HPDE6-E6E7 (cell line): Measurements from ENCODE around the gene GTF2H1.

ENCODE experiments used
- DNase-seq: peaks from one replicate; pipeline ENCODE4 v3.0.0; 2011; ENCODE audit warnings: missing footprints; ENCODE audit errors: extremely low spot score

The GTF2H1 gene

DNA sequence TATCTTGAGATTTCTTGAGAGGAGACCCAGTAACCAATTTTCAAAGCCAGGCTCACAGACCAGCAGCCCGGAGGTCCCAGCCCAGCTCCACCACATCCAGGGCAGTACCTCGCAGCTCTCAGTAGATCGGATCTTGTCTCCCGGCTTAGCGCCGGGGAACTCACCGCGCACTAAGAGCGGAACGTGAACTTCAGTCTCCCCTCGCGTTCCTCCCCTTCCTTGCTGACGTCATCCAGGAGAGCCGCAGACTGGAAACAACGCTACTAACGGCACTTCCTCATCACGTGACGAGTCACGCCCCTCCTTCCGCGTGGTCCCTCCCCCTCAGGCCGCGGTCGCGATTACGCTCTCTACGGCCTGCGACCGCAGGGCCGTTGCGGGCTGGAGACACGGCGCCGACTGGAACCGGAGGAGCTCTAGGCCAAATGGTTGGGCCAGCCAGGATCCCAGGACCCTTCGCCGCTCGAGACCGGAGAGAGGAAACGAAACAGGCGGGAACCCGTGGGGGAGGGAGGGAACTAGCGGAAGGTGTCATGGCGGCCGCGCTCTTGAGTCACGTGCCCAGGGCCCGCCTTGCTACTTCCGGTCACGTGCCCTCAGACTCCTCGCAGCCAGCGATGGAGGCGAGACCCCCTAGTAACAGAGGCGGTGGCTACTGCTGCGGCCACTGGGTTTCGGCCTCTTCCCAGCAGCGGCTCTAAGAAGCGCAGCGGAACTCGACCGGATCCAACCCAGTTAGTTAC, at the start of gene GTF2H1, which contains the start of gene HPS5:
TSS of gene GTF2H1 (plus strand) at position 599 of the 743 bp plus-strand sequence. CDS start 10,508 bp downstream, outside the sequence.
TSS of gene HPS5 (minus strand) at position 172 of the 743 bp plus-strand sequence. CDS start 4,282 bp downstream, outside the sequence.
- peak; percentile 97 for DNase-seq

DNA sequence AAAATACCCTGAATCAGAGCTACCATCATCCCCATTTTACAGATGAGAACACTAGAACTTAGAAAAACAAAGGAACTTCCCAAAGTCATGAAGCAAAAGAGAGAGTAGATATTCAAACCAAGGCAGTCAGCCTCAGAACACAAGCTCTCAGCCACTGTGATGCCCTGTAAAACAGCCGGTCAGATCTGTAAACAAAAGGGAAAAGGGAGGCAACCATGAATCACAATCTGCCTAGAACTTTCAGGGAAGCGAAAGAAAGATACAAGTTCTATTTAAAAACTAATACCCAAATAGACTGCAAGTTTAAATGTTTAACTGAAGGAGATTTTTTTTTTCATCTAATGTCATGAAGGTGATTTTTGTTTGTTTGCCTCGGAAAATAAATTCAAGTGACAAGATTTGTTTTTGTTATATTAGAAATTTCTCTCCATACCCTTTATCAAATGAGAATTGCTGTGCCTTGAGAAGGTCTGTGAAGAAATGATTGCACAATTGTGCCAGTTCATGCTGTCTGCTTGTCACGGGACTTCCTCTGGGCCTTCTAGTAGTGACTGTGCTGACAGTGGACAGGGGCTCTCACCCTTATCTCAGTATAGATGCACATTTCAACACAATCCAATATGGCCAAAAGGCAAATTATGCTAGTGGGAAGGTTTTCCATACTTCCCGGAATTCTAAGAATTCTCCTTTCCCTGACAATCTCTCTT, 44.6 kb upstream of the GTF2H1 start:
- DNase-seq = no peak

DNA sequence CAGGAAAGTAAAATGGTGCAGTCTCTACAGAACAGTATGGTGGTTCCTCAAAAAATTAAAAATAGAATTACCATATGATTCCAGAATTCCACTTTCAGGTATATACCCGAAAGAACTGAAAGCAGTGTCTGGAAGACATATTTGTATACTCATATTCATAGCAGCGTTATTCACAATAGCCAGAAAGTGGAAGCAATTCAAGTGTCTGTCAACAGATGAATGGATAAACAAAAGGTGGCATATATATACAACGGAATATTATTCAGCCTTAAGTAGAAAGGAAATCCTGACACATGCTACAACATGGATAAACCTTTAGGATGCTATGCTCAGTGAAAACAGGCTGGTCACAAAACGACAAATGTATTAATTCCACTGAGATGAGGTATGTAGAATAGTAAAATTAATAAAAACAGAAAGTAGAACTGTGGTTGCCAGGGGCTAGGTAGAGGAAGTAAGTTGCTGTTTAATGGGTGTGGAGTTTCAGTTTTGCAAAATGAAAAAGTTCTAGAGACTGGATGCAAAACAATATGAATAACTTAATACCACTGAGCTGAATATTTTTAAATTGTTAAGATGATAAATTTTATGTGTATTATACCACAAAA, 41.8 kb upstream of the GTF2H1 start:
- no peak for DNase-seq

DNA sequence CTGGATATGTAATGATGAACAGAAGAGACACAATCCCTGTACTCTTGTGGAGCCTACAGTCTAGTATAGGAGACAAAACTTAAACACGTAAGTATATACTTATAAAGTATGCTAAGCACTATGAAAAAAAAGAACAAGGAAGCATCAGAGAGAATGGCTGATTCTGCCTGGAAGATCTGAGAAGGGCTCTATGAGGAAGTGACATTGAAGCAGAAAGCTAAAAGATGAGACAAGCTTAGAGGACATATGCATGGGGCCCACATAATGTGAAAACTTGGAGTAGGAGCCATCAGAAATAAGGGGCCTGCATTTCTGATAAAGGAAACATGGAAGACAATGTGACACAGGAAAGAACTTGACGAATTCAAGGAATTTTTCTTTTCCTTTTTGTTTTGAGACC, 39.7 kb upstream of the GTF2H1 start:
- no peak for DNase-seq

DNA sequence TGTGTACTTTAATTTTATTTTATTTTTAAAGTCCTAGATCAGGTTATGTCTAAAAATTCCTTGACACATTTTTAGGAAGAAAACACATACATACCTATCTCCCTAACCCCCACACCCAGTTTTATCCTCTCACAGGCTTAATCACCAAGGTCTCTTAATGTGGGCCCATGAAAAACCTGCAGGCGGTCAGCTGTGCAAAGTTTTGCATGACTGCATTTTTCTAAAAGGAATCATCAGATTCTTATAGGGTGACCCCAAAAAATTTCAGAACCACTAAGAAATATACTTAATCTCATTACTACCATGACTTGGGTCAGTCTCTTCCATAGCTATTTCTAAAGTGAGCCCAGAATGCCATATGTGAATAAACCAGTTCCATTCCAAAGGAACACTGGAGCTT, 36.5 kb upstream of the GTF2H1 start:
- no peak for DNase-seq

DNA sequence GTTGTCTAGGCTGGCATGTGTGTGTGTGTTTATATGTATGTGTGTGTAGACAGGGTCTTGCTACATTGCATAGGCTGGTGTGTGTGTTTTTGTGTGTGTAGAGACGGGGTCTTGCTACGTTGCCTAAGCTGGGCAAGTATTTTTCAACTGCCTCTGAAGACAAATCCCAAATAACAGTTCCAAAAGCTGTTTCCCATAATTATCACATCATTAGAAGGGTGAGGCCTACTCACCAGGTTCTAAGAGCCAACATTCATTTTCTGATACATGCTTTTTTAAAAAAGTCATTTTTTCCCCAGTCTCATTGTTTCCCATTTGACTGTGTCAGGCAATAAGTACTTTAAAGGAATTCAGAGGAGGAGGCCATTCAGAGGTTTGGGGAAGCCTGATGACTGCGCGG, 33.5 kb upstream of the GTF2H1 start:
- DNase-seq = no peak

DNA sequence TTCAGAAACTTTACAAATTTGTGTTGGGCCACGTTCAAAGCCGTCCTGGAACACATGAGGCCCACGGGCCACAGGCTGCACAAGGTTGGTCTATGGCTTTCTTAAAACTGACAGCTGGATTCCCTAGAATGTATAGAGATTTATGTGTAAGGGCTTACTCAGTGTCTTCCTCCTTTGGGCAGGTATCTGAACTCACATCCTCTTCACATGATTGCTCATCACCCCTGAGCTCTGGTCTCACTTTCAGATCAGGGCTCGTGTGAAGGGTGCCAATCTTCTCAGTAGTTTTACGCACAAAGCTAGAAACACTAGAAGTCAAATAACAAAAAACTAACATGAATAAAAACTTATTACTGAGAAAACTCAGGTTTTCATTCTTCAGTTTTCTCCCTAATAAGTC, 27.5 kb upstream of the GTF2H1 start:
- DNase-seq = no peak

DNA sequence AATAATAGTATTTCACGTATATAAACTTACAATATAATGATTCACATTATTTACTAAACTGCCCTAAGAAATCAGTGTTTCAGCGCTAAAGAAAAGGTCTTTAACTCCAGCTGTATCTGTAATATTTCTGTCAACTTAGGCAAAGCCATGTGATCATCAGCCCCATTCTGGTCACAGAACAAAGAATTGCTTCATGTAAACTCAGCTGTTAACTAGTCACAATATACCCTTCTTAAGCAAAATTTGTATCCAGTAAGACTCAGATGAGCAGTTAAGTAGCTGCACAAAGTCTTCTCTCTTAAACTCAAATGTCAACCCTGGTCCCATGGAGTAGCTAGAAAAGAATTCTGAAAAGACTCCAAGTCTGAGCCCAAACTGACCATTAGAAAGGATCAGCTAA, 27.1 kb upstream of the GTF2H1 start:
- no peak for DNase-seq

DNA sequence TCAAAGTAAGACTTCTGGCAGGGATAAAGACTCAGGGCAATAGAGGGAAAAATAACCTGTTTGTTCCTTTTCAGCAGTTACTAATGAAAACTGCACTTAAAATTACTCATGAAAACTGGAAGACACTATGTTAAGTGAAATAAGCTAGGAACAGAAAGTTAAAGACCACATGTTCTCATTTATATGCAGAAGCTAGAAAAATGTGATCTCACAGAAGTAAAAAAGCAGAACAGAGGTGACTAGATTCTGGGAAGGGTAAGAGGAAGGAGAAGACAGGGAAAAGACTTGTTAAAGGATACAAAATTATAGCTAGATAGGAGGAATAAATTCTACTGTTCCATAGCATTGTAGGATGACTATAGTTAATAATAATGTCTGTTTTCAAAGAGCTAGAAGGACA, 22.6 kb upstream of the GTF2H1 start:
- no peak for DNase-seq

DNA sequence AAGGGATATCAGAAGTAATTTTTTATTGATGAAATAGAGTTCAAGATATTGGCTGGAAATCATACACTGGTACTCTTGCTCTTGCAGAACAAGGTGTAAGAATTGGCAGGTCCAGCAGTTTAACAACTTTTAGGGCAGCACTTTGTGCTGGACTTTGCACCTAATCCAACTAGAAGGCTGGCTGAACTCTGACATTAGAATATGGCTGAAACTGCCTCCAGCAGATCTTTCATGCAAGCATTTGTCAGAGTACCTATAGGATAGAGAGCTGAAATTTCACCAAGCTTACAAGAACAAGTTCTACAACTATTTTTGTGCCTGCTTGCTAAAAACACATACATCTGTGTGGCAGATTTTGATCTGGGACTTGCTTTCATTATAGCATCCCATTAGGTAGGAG, 17.6 kb upstream of the GTF2H1 start:
- DNase-seq = no peak

DNA sequence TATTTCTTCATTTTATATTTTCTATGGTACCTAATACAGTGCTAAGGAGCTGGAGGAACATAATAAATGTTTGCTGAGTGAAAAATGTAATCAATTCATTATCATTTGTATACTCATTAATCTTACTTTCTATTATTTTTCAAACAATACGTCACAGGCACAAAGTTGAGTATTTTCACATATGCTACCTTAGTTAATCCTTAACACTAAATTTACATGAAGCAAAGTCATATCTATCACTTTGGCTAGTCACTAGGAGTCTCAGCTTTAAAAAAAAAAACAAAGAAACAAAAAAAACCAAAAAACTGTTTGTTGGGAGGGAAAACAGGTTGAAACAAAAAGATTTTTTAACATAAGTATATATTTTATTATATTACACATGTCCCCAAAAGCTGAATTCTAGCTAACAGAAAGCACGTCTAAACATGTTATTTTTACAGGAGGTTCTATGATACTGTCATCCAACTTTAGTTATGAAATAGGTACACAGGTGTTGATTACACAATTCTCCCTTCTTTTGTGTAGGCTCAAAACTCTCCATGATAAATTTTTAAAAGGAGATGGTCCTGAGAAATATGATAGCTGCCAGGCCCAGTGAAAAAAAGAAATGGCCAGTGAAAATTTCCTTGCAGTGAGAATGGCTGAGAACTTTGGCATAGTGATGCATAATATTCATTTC, 14.8 kb upstream of the GTF2H1 start:
- DNase-seq = no peak

DNA sequence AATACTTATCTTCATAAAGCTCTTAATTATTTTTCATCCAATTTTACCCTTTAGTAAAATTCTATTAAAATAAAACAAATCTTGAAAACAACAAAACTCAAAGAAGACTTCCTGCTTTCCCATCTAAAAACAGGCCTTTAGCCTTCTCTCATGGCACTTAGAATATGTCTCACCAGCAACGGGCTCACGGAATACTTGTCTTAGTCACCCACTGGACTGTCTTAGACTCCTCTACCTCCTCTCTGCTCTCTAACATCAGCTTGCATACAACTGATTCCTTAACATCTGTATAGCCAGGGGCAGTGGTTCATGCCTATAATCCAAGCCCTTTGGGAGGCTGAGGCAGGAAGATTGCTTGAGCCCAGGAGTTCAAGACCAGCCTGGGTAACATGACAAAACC, 14.1 kb upstream of the GTF2H1 start:
- no peak for DNase-seq

DNA sequence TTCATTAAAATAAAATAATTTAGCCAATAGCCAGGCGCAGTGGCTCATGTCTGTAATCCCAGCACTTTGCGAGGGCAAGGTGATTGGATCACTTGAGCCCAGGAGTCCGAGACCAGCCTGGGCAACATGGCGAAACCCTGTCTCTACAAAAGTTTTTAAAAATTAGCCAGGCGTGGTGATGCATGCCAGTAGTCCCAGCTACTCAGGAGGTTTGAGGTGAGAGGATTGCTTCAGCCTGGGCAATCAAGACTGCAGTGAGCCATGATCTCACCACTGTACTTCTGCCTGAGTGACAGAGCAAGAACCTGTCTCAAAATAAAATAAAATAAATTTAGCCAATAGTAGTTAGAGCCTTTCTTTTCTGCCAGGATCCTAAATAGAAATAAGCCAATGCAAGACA, 12.7 kb upstream of the GTF2H1 start:
- no peak for DNase-seq

DNA sequence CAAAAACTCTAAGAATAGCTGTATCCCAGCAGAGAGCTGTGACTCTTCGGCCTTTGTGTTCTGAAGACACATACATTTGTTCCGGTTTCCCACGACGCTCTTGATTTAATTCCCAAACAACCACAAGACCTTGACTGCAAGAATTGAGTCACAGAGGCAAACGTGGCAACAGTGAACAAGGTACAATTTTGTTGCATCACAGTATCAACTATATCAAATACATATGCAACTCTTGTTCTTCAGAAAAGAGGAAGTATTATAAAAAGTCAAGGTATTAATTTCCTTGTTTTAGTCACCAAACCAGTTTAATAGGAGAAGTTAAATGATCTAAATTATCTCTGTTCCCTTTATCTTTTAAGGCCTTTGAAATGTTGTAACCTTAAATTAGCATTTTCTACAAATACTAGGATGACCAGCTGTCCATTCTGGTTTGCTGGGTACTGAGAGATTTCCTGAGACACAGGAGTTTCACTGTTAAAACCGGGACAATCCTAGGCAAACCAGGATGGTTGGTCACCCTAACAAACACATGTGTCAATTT, 11.5 kb upstream of the GTF2H1 start:
- DNase-seq = no peak

DNA sequence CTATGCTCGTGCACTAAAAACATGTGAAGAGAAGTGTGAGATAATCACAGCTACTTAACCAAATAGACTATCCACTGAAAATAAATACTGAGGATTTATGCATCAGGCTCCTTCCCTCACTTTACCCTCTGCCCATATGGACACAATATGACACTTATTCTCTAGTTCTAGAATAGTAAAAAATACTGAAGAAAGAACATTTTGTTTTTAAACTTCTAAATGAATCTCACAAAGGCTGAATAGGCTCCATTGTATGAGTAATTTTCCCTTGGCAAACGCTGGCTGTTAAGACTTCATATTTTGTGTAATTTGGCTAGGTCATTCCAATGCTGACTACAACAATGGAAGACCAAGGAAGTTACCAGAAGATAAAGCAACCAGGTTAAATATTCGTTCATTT, 10.4 kb upstream of the GTF2H1 start:
- no peak for DNase-seq

DNA sequence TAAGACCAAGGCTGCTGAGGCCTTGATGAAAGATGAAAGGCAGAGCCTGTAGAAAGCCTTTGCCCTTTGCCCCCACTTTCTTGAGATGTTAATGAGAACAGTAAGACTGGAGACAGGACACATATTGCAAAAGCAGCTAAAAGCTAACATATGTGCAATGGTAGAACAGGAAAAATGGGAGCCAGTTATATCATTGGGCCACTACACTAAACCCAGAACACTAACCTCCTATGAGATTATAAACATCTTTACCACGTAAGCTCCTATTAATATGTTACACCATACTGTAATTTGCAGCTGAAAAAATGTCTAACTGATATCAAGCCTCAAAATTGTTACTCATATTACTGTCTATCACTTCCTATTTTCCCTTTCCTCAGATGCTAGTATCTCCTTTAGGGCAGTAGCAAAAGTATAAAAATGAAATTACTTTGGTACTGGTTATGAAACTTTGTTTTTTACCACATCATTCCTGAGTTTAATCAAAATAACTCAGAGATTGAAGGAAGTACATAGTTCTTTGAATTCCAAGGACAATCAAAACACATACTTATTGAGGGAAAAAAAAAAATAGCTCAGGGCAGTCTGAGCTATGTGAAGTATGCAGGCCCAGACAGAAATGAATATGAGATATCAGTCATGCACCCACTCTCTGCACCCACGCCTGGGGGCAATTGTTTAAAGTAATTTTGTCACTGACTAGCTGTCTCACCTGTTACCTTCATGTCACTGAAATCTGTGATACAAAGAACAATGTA, 9.5 kb upstream of the GTF2H1 start:
- DNase-seq = no peak

DNA sequence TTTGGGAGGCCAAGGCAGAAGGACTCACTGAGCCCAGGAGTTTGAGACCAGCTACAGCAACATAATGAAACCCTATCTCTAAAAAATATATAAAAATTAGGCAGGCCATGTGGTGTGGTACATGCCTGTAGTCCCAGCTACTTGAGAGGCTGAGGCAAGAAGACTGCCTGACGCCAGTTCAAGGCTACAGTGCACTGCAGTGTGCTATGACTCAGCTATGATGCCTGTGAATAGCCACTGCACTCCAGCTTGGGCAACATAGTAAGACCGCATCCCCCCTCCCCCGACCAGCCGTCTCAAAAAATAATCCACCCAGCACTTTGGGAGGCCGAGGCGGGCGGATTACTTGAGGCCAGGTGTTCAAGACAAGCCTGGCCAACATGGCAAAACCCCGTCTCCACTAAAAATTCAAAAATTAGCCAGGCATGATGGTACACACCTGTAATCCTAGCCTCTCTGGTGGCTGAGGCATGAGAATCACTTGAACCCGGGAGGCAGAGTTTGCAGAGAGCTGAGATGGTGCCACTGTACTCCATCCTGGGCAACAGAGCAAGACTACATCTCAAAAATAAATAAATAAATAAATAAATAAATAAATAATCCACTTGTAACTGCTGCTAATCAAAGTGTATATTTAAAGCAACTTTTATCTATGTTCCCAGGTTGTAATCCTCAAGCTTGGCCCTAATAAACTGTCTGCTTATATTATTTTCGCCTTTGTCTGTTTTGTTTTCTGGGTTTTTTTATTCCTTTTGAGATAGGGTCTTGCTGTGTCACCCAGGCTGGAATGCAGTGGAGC, 8.2 kb upstream of the GTF2H1 start:
- no peak for DNase-seq

DNA sequence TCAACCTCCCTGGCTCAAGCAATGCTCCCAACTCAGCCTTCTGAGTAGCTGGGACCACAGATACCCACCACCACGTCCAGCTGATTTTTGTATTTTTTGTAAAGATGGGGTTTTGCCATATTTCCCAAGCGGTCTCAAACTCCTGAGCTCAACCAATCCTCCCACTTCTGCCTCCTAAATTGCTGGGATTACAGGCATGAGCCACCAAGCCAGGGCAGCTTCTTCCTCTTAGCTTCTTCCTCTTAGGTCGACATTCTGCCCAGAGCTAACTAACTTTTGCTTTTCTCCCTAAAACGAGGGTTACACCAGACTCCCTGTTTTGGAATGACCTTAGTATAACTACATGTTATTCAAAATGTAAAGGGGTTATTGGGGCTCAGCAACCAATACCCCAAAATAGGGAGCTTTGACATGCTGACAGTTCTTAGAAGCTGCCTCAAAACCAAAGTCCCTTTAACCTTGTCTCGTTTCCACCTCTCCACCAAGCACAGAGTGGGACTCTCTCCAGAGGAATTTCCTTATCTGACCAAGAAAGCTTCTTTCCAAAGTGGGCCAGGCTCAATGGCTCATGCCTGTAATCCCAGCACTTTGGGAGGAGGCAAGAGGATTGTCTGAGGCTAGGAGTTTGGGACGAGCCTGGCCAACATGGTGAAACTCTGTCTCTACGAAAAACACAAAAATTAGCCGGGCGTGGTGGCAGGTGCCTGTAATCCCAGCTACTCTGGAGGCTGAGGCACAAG, 7.4 kb upstream of the GTF2H1 start:
- no peak for DNase-seq

DNA sequence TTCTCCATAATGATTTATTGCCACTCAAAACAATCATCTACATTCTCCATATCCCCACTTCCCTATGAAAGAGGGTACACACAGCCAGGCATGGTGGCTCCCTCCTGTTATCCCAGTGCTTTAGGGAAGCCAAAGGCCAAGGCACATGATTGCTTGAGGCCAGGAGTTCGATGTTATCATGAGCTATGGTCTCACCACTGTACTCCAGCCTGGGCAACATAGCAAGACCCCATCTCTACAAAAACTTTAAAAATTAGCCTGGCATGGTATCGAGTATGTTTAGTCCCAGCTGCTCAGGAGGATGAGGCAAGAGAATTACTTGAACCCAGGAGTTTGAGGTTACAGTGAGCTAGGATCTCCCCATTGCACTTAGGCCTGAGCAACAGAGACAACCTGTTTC, 6.5 kb upstream of the GTF2H1 start:
- no peak for DNase-seq

DNA sequence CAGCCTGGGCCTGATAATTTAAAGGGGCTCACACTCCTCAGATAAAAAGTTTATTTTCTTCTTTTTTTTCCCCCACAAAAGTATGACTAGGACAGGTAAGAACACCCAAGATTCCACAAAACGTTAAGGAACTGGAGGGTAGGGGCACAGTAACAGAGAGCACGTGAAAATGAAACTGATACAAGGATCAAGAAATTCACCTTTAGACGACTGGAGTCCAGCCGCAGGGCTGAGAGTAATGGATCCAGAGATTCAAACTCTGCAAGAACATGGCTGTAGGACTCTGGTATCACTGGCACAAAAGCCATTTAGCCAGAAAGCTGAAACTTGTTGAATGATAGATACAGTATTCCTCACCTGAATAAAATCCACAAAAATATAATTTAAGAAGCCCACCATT, 4.8 kb upstream of the GTF2H1 start:
- no peak for DNase-seq
